Bronchial epithelial cell (primary cell): ENCODE measurements around the gene CYP21A2. TPM values are rescaled to one million over a fixed set of nuclear protein-coding genes. Genes with fewer than 3 reads are reported as not detected.

ENCODE experiments used
- DNase-seq: peaks from one replicate; pipeline ENCODE4 v3.0.0-alpha.2; 2010; ENCODE audit warnings: low read depth
- FAIRE-seq: peaks from 2 replicates; lab custom pipeline; 2011; peaks lifted over from hg19 to GRCh38; lab: Jason Lieb, UNC
- H3K27me3 ChIP-seq: 2 replicates; pipeline ENCODE4 v1.5.1; 2011; ENCODE audit warnings: low read length; ENCODE audit not compliant: control insufficient read depth, insufficient read depth
- H3K36me3 ChIP-seq: 2 replicates; pipeline ENCODE4 v1.5.1; 2011; ENCODE audit warnings: low read length; ENCODE audit not compliant: control insufficient read depth, insufficient read depth
- H3K4me3 ChIP-seq: 2 replicates; pipeline ENCODE4 v1.5.1; 2011; ENCODE audit warnings: mild to moderate bottlenecking, low read depth, low read length, control low read depth
- CTCF ChIP-seq: IDR thresholded peaks from 2 replicates; pipeline ENCODE4 v1.5.1; 2011; ENCODE audit warnings: mild to moderate bottlenecking, moderate library complexity, low read length, control low read depth, inconsistent platforms; ENCODE audit not compliant: insufficient read depth, severe bottlenecking
- total RNA-seq: library from RNA; depleted of rRNA; stranded (reverse); fragments of >200 nt; gene quantifications from 2 replicates; pipeline ENCODE4 v1.2.1, GENCODE V29; 2014

The CYP21A2 gene
- total RNA-seq, 1 donor from 2014 or later, result not detected

- Histone ChIP-seq H3K36me3 (no peaks in the 10 kb centered on the region), H3K27me3 (no peaks in the 10 kb centered on the region), H3K4me3 (no peak overlapping the region)
- DNase-seq (no peak), FAIRE-seq (no peak)
- no peak for TF ChIP-seq CTCF
These were observed 35.4 kb downstream of the CYP21A2 start for GRCh38 chr6:32073613-32074012.

GRCh38 chr6:32074996-32075532 lies 36.8 kb downstream of the CYP21A2 start:
- Histone ChIP-seq H3K36me3 (no peaks in the 10 kb centered on the region), H3K27me3 (no peaks in the 10 kb centered on the region), H3K4me3 (no peak overlapping the region)
- DNase-seq (no peak), FAIRE-seq (peak; percentile 32)
- no peak for TF ChIP-seq CTCF

GRCh38 chr6:32075781-32076180 lies 37.6 kb downstream of the CYP21A2 start:
- DNase-seq, result no peak
- TF ChIP-seq CTCF, result no peak
- H3K4me3 ChIP-seq, result no peak overlapping the region
- H3K27me3 ChIP-seq, result no peaks in the 10 kb centered on the region
- H3K36me3 ChIP-seq, result no peaks in the 10 kb centered on the region
- FAIRE-seq, result no peak

GRCh38 chr6:32076321-32076809 lies 38.1 kb downstream of the CYP21A2 start:
- TF ChIP-seq CTCF, result no peak
- no peak overlapping the region for H3K4me3 ChIP-seq
- no peaks in the 10 kb centered on the region for H3K36me3 ChIP-seq
- DNase-seq (peak; percentile 79), FAIRE-seq (peak; percentile 55)
- H3K27me3 ChIP-seq, result no peaks in the 10 kb centered on the region

GRCh38 chr6:32079566-32080290 lies 41.5 kb downstream of the CYP21A2 start:
- DNase-seq, result no peak
- FAIRE-seq, result no peak
- Histone ChIP-seq H3K36me3 (no peaks in the 10 kb centered on the region), H3K4me3 (no peak overlapping the region), H3K27me3 (no peaks in the 10 kb centered on the region)
- no peak for TF ChIP-seq CTCF
